Osteocyte (in vitro differentiated cells): ENCODE results near the gene XK. TPM values are rescaled to one million over a fixed set of nuclear protein-coding genes. Genes with fewer than 3 reads are reported as not detected.

ENCODE experiments used
- DNase-seq: peaks from one replicate; pipeline ENCODE4 v3.0.0; 2021; ENCODE audit warnings: mixed read lengths; ENCODE audit not compliant: unreplicated experiment; ENCODE audit errors: extremely low spot score
- H3K27ac Mint-ChIP-seq: one replicate; pipeline ENCODE4 v1.8.0; 2021; ENCODE audit warnings: mild to moderate bottlenecking, mixed read lengths; ENCODE audit not compliant: unreplicated experiment
- H3K27me3 Mint-ChIP-seq: one replicate; pipeline ENCODE4 v1.8.0; 2021; ENCODE audit warnings: mixed read lengths; ENCODE audit not compliant: unreplicated experiment
- H3K36me3 Mint-ChIP-seq: one replicate; pipeline ENCODE4 v1.8.0; 2021; ENCODE audit warnings: mixed read lengths; ENCODE audit not compliant: unreplicated experiment
- H3K4me1 Mint-ChIP-seq: one replicate; pipeline ENCODE4 v1.8.0; 2021; ENCODE audit warnings: mixed read lengths; ENCODE audit not compliant: unreplicated experiment
- H3K4me3 Mint-ChIP-seq: one replicate; pipeline ENCODE4 v1.8.0; 2021; ENCODE audit warnings: mild to moderate bottlenecking, moderate library complexity, mixed read lengths; ENCODE audit not compliant: unreplicated experiment
- H3K9me3 Mint-ChIP-seq: one replicate; pipeline ENCODE4 v1.8.0; 2021; ENCODE audit warnings: mixed read lengths; ENCODE audit not compliant: unreplicated experiment
- total RNA-seq: library from RNA; stranded (reverse); gene quantifications from 2 replicates; pipeline ENCODE4 v1.2.1, GENCODE V29; 2021
- TF ChIP-seq, protein P1 (sequence below): fragments of 200-600 bp; sonication (generic); IDR thresholded peaks from 2 replicates; pipeline ENCODE4 v1.5.0; 2021; ENCODE audit warnings: antibody characterized with exemption, mild to moderate bottlenecking, moderate library complexity

The XK gene
- total RNA-seq, 1 donor from 2014 or later, result not detected

DNA sequence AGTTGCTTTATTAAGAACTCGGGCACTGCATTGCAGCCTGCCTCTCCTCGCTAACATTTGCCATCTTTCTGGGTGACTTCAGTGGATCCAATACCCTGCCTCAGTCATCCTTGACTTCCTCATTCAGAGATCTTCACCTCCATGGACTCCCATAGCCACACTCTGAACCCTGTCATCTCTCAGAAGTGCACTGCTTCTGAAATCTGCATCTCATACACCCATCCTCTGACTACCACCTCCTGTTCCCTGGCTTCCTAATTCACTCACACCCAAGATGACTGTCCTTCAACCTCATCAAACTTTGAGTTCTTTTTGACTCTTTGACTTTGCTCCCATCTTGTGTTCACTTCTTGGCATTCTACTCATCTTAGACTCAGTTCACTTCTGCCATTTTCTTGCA lies 68.9 kb downstream of the XK start:
- Mint-ChIP-seq H3K36me3 (no peaks in the 10 kb centered on the region), H3K4me3 (no peak overlapping the region), H3K9me3 (peaks cover 4% of the 10 kb centered on the region), H3K27me3 (peaks cover 2% of the 10 kb centered on the region), H3K4me1 (no peaks in the 10 kb centered on the region), H3K27ac (no peak overlapping the region)
- DNase-seq, result no peak
- TF ChIP-seq, protein P1, sequence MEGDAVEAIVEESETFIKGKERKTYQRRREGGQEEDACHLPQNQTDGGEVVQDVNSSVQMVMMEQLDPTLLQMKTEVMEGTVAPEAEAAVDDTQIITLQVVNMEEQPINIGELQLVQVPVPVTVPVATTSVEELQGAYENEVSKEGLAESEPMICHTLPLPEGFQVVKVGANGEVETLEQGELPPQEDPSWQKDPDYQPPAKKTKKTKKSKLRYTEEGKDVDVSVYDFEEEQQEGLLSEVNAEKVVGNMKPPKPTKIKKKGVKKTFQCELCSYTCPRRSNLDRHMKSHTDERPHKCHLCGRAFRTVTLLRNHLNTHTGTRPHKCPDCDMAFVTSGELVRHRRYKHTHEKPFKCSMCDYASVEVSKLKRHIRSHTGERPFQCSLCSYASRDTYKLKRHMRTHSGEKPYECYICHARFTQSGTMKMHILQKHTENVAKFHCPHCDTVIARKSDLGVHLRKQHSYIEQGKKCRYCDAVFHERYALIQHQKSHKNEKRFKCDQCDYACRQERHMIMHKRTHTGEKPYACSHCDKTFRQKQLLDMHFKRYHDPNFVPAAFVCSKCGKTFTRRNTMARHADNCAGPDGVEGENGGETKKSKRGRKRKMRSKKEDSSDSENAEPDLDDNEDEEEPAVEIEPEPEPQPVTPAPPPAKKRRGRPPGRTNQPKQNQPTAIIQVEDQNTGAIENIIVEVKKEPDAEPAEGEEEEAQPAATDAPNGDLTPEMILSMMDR, result no peak

DNA sequence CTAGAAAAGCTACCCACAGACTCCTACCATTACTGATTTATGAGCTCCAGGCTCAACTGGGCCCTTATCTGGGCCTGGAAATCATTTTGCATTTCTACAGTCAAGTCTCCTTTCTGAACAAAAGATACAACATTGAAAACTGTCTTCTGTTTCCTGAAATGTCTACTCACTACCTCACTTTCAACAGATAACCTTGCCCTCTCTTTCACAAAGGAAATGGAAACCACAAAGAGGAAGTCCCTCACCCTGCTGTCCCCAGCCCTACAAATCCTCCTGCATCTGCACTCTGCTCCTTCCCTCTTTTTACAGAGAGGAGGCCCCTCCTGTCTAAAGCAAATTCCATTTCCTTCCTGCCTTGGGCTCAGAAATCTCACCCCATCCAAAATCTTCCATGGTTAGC lies 69.4 kb downstream of the XK start:
- Mint-ChIP-seq H3K27me3 (peaks cover 2% of the 10 kb centered on the region), H3K4me3 (no peak overlapping the region), H3K27ac (no peak overlapping the region), H3K4me1 (no peaks in the 10 kb centered on the region), H3K36me3 (no peaks in the 10 kb centered on the region), H3K9me3 (peaks cover 4% of the 10 kb centered on the region)
- TF ChIP-seq, protein P1, result no peak
- DNase-seq, result no peak

DNA sequence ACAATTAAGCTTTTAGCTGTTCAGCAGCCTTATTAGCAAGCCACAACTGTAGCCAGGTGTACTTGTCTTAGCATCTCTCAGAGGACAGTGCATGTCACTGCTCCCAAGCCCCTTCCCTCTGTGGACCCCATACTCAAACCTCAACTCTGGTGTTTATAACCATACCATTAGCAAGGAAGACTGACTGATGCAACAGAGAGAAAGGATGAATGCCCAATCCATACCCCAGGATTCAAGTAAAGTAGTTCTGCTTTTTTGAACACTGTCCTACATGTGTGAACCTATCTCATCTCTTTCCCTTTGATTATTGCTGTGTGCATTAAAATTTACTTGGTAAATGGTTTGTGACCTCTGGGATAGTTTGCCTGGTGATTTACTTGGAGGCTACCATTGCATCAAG lies 71.5 kb downstream of the XK start:
- TF ChIP-seq, protein P1, result no peak
- no peak overlapping the region for H3K27ac Mint-ChIP-seq
- H3K4me3 Mint-ChIP-seq, result no peak overlapping the region

DNA sequence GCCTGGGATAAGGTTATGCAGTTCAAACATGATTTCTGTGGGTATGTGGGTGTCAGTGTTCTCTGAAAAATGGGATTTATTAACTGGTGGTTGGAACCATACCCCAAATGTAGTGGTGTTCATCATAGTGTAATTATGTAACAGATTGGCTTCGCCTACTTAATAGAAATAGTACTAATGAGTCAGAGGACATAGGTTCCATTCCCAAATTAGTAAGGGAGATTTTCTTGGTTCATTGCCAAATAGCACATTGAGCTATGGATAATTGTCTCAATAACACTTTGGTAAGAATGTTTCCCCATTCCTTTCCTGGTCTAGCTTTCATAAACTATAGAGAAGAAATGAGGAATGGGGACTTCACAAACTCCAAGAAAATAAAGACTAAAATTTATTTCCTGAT lies 73.8 kb downstream of the XK start:
- Mint-ChIP-seq H3K9me3 (no peaks in the 10 kb centered on the region), H3K4me1 (no peaks in the 10 kb centered on the region), H3K4me3 (no peak overlapping the region), H3K36me3 (no peaks in the 10 kb centered on the region), H3K27me3 (no peaks in the 10 kb centered on the region), H3K27ac (no peak overlapping the region)
- TF ChIP-seq, protein P1, result no peak
- no peak for DNase-seq

More for the DNA sequence above, 71.5 kb downstream of the XK start:
- no peak for DNase-seq
- peaks cover 4% of the 10 kb centered on the region for H3K9me3 Mint-ChIP-seq
- H3K27me3 Mint-ChIP-seq, result peaks cover 2% of the 10 kb centered on the region
- no peaks in the 10 kb centered on the region for H3K36me3 Mint-ChIP-seq
- no peaks in the 10 kb centered on the region for H3K4me1 Mint-ChIP-seq

DNA sequence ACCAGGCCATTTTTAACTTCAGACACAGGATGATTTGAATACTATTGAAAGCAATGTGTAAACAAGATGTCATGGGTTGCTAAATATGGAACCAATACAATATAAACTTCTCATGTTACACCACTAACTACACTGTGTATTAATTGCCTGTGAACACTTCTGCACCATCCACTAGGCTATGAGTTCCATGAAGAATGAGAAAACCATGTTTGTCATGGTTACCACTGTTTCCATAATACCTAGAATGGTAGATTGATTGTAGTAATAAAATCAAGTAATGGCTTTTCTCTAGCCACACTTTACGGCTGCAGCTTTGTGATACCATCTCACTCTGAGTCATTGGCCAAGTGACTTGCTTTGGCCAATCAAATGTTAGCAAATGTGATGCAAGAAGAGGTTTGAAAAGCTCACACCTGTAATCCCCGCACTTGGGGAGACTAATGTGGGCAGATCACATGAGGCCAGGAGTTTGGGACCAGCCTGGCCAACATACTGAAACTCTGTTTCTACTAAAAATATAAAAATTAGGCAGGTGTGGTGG lies 74.4 kb downstream of the XK start:
- Mint-ChIP-seq H3K4me1 (no peaks in the 10 kb centered on the region), H3K36me3 (no peaks in the 10 kb centered on the region), H3K4me3 (no peak overlapping the region), H3K9me3 (no peaks in the 10 kb centered on the region), H3K27me3 (no peaks in the 10 kb centered on the region), H3K27ac (no peak overlapping the region)
- TF ChIP-seq, protein P1, result no peak
- no peak for DNase-seq
